ENCODE data around the gene ACOX1. TPM values are rescaled to one million over a fixed set of nuclear protein-coding genes. Genes with fewer than 3 reads are reported as not detected.

The ACOX1 gene
- total RNA-seq, 1 experiment from 2014 or later: 40.9 TPM

- TF ChIP-seq NR3C1 (CRISPR knock-in tag; conservative IDR thresholded peaks at IDR 0.05; ENCODE audit: low read depth) (no peak), NR2C2 (CRISPR knock-in tag; IDR thresholded peaks at IDR 0.05) (no peak), ZNF416 (CRISPR knock-in tag; IDR thresholded peaks at IDR 0.05) (no peak), CTCF (IDR thresholded peaks at IDR 0.05) (no peak), NFE2L1 (CRISPR knock-in tag; IDR thresholded peaks at IDR 0.05) (no peak), GRHL2 (CRISPR knock-in tag; IDR thresholded peaks at IDR 0.05; ENCODE audit: insufficient replicate concordance, severe bottlenecking) (no peak), KAT7 (CRISPR knock-in tag; IDR thresholded peaks at IDR 0.05; ENCODE audit: borderline replicate concordance) (no peak)
- TF ChIP-seq, protein P1, sequence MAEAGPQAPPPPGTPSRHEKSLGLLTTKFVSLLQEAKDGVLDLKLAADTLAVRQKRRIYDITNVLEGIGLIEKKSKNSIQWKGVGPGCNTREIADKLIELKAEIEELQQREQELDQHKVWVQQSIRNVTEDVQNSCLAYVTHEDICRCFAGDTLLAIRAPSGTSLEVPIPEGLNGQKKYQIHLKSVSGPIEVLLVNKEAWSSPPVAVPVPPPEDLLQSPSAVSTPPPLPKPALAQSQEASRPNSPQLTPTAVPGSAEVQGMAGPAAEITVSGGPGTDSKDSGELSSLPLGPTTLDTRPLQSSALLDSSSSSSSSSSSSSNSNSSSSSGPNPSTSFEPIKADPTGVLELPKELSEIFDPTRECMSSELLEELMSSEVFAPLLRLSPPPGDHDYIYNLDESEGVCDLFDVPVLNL (CRISPR knock-in tag; IDR thresholded peaks at IDR 0.05; ENCODE audit: borderline replicate concordance, low read depth): no peak
Observed at GRCh38 chr17:75906143-75906884, 72.7 kb downstream of the ACOX1 start (continued).

GRCh38 chr17:75904749-75905521 lies 74.0 kb downstream of the ACOX1 start, which contains the start of gene MRPL38:
Gene MRPL38 (minus strand): TSS chr17:75904884. CDS start chr17:75904875, 9 bp downstream.
- Mint-ChIP-seq H3K27me3 (ENCODE audit: low read depth) (no peaks in the 10 kb centered on the region), H3K4me1 (peaks cover 3% of the 10 kb centered on the region; the same call in 1 of the 2 replicates), H3K9me3 (no peaks in the 10 kb centered on the region), H3K36me3 (peaks cover 9% of the 10 kb centered on the region; the same call in 1 of the 2 replicates), H3K27ac (peak within 1 kb of the TSS; percentile 95), H3K4me3 (peak within 1 kb of the TSS; percentile 98)
- peak; percentile 98 for ATAC-seq
- POLR2A ChIA-PET: interaction anchor here (0.6 to 1.5 kb wide), 6 partner anchors 18 to 175 kb away, joined by 3 to 5 read pairs (median 3); partner anchors contain the start of genes FBF1 and WBP2
- DNase-seq (ENCODE audit: low spot score): peak; percentile 96
- CTCF ChIA-PET: interaction anchor here (0.5 to 5.8 kb wide), 57 partner anchors 10 to 589 kb away, joined by 3 to 70 read pairs (median 5); partner anchors contain the start of genes ACOX1, CDK3, FBF1 and GALR2
- TF ChIP-seq, protein P2, sequence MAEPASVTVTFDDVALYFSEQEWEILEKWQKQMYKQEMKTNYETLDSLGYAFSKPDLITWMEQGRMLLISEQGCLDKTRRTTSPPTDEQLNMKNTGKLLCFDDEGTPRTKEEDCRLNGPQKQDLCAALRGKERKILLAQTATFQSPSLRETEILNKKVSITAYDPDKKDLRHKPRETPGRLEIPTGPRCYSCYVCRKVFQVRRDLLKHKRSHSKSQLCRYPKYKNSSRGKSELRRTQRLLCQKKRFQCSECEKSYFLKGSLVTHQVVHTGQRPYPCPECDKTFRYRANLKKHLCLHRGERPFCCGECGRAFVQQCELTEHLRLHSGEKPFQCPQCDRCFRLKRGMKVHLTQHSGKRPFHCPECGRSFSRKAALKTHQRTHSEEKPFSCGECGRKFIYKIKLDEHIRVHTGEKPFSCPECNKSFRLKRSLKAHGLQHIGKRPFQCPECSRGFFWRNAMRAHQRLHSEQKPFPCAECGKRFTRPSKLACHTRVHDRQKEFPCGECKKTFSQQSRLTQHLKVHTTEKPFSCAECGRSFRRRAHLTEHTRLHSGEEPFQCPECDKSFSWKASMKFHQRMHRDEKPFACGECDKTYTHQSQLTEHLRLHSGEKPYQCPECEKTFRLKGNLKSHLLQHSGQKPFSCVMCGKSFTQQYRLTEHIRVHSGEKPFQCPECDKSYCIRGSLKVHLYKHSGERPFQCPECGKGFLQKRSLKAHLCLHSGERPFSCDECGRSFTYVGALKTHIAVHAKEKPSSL (CRISPR knock-in tag; conservative IDR thresholded peaks at IDR 0.05): no peak
- TF ChIP-seq, protein P1 (CRISPR knock-in tag; IDR thresholded peaks at IDR 0.05; ENCODE audit: borderline replicate concordance, low read depth): no peak
- TF ChIP-seq MAX (CRISPR knock-in tag; IDR thresholded peaks at IDR 0.05) (peak; percentile 84), AR (CRISPR knock-in tag; IDR thresholded peaks at IDR 0.05) (no peak), TP53 (CRISPR knock-in tag; IDR thresholded peaks at IDR 0.05) (0 out of 2 replicates have a peak, but pooled peaks have one; percentile 29), PRDM15 (CRISPR knock-in tag; IDR thresholded peaks at IDR 0.05) (no peak), CBFB (CRISPR knock-in tag; IDR thresholded peaks at IDR 0.05; ENCODE audit: low read depth) (no peak)
- TF ChIP-seq, protein P3, sequence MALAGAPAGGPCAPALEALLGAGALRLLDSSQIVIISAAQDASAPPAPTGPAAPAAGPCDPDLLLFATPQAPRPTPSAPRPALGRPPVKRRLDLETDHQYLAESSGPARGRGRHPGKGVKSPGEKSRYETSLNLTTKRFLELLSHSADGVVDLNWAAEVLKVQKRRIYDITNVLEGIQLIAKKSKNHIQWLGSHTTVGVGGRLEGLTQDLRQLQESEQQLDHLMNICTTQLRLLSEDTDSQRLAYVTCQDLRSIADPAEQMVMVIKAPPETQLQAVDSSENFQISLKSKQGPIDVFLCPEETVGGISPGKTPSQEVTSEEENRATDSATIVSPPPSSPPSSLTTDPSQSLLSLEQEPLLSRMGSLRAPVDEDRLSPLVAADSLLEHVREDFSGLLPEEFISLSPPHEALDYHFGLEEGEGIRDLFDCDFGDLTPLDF (CRISPR knock-in tag; IDR thresholded peaks at IDR 0.05): no peak
- TF ChIP-seq, protein P4, sequence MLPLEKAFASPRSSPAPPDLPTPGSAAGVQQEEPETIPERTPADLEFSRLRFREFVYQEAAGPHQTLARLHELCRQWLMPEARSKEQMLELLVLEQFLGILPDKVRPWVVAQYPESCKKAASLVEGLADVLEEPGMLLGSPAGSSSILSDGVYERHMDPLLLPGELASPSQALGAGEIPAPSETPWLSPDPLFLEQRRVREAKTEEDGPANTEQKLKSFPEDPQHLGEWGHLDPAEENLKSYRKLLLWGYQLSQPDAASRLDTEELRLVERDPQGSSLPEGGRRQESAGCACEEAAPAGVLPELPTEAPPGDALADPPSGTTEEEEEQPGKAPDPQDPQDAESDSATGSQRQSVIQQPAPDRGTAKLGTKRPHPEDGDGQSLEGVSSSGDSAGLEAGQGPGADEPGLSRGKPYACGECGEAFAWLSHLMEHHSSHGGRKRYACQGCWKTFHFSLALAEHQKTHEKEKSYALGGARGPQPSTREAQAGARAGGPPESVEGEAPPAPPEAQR (CRISPR knock-in tag; IDR thresholded peaks at IDR 0.05): no peak

Data from WTC11 (cell line).